ENCODE measurements around the gene ZNF497.
A peak's percentile ranks its signal among the peaks of the same experiment; 100 is the strongest.
"Not testable (repeated sequence)": the region's sequence is repeated elsewhere in the genome, so short reads cannot be mapped to it uniquely, and the experiment has no call there.

The ZNF497 gene

DNA sequence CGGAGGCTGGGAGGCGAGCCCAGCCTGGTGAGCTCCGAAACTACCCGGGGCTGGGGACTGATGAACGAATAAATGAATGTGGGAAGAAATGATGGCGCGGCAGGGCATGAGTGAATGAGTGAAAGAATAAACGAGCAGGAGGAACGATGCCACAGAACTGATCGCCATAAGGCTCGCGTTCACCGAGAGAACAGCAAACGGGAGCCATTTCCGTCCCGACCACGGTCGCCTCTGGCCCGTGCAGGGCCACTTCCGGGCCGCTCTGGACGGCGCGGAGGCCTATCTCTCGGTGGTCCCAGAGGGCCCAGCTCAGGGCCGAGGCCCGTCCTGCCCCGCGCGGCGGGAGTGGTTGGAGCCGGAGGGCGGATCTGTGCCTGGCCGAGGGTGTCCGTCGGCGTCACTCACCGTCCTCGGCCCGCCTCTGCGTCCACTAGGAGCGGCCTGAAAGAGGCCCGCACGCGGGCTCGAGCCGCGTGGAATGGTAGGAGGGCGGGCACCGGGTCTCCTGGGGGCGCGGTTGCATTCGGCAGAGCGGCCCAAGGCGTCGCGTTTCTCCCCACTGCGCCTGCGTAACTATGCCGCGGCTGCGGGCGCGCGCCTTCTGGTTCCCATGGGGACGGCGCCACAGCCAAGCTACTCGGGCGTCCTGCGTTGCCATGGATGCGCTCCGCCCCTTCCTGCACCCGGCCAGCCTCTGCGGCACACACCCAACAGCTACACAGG, at the start of gene ZNF497:
Gene ZNF497, minus strand, starts transcription at position 480 of the 723 bp plus-strand sequence. CDS start 5,116 bp downstream, outside the sequence.
- peak; percentile 97 for DNase-seq

DNA sequence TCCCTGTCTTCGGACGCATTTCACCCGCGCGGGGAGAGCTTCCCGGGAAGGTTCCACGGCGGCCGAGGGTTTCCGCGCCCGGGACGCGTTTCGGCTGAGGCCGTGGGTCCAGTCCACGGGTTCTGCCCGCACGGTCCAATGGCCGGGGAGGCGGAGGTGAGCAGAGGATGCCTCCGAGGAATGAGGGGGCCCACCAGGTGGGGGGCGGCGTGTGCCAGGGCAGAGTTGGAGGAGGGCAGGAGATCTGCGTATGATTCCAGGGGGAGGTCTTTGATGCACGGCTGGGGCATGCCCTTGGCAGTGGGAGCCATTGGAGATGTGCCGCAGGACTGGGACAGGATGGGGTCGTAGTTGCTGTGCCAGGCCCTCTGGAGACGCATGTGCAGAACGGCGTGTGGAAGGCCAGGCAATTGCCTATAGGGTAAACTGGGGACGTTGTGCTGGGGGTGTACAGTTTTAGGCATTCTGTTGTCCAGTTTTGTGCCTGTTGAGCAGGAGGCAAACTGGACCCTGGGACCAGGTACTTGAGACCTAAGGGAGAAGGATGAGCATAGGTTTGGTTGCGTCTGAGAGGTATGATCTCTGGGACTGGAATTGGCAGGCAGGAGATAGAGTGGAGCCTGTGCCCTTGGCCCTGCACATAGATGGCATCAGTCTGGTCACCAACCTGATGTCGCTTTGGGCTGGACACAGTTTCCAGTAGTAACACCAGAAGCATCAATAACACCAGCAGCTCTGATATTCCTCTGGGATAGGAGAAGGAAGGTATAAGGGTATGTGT, 46.6 kb upstream of the ZNF497 start:
- no peak for DNase-seq

- DNase-seq, result peak; percentile 95
Observed at GRCh38 chr19:58408152-58409009, 45.8 kb upstream of the ZNF497 start, which contains the start of gene ZNF584. Gene ZNF584 (plus strand): TSS chr19:58408649. CDS start chr19:58409148, 499 bp downstream.

DNA sequence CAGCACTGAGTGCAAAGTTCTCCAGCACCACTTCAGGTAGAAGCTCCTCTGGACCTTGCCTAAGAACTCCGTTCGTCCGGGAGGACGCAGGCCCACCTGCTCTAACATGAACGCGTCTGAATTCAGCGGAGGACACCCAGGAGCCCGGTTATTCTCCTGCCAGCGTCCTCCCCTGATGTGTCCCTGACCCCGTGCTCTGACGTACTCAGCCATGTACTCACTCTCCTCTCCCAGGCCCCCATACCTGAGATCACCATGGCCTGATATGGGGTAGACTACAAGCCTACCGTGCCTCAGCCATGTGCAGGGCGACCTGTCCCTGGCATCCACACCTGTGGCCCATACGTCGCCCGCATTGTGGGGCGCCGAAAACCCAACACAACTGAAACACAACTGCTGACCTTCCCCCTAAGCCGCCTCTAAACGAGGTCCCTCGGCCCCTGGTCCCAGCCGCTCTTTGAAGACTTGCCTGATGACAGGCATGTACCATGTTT, 45.2 kb upstream of the ZNF497 start:
- no peak for DNase-seq

DNA sequence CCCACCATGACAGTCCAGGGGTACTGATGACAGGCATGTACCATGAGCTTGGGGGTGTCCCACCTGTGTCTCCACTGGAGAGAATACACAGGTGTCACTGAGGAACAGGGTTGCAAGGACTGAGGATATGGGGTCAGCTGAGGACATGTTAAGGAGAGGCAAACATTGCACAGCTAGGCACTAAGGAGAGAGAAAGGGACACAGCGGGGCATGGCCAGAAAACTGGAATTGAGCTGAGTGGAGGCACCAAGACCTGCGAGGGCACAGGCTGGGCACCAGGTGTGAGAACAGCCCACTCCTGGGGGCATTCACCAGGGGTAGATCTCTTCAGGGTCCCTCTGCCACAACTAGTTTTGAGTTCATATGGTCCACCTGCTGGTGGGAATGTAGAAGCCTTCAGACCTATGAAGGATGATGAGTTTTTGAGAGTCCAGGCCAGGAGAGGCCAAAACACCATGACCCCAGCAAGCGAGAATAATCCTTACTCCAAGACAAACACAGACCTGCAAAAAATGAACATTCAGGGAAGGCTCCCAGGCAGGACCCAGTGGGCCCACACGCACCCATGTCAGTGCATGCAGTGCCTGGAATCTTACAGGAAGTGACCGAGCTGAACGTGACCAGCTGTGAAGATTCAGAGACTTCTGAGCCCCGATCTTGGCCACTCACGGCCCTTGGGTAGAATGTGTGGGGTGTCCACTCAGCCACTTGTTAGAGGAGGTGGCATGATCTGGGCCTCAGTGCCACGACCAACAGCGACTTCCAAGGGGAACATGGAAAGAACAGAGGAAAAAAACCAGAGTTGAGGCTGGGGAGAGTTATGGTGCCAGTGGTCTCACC, 44.5 kb upstream of the ZNF497 start:
- DNase-seq, result no peak

DNA sequence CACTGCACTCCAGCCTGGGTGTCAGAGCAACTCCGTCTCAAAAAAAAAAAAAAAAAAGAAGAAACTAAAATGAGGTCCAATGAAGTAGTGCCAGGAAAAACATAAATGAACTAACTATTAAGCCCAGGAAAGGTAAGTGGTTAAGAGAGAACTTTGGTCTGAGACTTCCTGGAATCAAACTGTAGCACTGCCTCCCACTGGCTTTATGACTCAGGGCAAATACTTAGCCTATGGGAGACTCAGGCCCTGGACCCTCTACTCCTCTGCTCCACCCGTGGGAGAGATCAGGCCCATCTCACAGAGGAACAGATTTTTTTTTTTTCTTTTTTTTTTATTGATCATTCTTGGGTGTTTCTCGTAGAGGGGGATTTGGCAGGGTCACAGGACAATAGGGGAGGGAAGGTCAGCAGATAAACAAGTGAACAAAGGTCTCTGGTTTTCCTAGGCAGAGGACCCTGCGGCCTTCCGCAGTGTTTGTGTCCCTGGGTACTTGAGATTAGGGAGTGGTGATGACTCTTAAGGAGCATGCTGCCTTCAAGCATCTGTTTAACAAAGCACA, 41.4 kb upstream of the ZNF497 start:
- DNase-seq, result not testable (repeated sequence)

DNA sequence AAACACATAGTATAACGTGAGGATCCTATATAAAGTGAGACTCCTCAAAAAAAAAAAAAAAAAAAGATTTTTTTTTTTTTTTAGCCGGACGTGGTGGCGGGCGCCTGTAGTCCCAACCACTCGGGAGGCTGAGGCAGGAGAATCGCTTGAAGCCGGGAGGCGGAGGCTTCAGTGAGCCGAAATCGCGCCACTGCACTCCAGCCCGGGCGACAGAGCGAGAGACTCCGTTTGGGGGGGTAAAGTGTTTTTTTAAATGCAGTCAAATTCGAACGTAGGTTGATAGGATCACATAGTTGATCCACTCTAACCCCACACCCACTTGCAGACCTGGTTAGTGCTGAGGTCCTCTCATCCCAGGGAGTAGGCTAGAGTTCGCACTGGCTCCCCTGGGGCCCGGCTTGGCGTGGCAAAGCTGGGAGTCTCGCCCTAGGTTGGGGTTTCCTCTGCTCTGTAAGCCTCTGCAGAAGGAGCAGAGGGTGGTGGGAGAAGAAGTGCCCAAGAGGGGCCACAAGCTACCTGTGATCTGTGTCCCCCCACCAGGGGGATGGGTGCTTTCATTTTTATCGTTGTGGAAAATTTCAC, 39.4 kb upstream of the ZNF497 start:
- no peak for DNase-seq

DNA sequence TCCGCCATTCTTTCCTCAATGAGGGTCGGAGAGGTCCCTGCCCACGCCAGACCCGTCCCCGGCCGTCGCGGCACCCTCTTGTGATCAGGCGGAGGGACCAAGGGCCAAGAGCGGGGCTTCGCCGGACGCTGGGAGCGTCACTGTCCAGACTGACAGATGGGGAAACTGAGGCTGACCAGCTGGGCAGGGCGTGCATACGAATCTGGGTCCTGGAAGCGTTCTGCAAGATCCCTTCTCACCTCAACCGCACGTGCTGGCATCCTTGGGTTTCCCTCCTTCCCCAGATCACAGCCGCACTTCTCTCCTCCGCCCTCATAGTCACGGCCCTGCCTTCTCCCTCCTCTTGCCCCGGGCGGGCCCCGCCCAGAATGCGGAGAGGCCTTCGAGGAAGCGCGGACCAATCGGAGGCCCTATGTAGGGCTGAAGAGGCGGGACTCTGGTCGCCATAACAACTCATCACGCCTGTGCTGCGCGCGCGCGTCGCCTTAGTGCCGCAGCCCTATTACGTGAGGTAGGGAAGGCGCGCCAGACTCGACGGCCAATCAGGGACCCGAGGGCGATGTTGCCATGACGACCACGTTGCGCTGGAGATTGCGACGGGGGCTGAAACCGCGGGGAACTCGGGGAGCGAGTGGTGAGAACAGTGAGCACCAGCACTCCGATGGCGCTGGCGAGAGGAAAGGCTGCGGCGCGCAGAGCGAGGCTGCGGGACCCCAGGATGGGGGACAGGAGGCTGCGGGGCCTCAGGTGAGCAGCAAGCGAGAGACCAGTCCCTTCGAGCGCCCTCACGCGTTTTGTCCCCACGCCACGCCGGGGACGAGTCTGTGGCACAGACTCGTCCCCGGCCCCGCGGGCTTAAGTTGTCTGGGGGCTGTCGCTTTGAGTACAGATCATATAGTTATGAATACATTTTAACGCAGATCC, 38.6 kb upstream of the ZNF497 start:
- DNase-seq, result peak; percentile 100

GRCh38 chr19:58400316-58400915, 37.9 kb upstream of the ZNF497 start:
- DNase-seq, result no peak

DNA sequence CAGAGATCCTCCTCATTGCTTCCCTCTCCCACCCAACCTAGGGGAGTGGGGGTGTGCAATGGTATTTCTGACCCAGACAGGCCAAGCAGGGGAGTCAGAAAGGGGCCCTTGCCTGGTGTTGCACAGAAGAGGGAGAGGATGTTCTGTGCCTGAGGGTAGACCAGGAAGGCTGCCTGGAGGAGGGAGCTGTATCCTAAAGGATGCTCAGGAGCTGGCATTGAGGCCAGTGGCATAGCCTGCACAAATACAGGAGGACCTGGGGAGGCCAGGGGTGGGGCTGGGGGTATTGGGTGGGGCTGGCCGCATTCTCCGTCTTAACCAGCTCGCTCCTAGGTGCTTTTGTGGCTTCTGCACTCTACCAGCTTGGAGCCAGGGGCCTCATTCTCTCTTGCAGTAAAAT, 37.4 kb upstream of the ZNF497 start:
- no peak for DNase-seq

DNA sequence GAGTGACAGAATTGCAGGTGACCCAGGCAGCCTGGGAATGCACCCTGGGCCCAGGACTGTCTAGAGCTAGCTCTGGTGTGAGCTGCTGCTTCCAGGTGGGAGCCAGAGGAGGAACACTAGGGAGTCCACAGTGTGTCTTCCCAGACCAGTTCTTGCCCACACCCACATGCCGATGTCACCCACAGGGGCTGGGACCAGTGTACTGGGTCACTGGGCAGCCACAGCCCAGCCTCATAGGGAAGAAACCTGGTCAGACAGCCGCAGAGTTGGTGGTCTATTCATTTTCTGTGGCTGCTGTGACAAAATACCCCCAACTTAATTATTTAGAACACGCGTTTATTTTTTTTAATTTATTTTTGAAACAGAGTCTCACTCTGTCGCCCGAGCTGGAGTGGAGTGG, 36.0 kb upstream of the ZNF497 start:
- DNase-seq, result no peak

- DNase-seq, result no peak
Observed at GRCh38 chr19:58398087-58398486, 35.5 kb upstream of the ZNF497 start.

- no peak for DNase-seq
Observed at GRCh38 chr19:58397533-58398037, 35.0 kb upstream of the ZNF497 start.

DNA sequence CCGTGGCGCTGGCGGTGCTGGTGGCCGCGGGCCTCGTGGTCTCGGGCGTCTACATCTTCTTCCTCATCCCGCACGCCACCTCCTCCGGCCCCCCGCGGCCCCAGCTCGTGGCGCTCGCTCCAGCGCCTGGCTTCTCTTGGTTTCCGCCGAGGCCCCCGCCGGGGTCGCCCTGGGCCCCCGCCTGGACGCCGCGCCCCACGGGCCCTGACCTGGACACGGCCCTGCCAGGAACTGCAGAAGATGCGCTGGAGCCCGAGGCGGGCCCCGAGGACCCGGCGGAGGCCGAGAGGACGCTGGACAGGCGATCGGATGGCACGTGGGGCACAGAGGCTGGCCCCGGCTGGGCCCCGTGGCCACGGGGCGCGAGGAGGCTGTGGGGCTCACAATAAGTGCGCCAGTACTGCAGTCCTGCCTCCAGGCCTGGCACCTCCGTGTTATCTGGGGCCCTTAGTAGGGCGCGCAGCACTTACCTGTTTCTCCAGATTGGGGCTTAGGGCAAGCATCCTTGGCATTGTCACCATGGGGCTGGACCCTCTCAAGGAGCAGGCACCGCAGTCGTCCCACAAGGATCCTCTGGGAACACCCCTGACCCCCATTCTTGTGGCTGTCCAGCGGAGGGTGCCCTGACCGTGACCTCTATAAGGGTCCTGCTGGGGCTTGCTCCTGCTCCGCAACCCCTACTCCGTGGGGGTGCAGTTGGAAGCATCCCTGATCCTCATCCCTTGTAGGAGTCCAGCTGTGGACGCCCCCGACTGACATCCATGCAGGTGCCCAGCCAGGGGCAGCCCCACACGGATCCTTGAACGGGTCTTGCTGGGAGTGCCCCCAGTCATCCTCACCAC, 34.4 kb upstream of the ZNF497 start:
- DNase-seq, result no peak

DNA sequence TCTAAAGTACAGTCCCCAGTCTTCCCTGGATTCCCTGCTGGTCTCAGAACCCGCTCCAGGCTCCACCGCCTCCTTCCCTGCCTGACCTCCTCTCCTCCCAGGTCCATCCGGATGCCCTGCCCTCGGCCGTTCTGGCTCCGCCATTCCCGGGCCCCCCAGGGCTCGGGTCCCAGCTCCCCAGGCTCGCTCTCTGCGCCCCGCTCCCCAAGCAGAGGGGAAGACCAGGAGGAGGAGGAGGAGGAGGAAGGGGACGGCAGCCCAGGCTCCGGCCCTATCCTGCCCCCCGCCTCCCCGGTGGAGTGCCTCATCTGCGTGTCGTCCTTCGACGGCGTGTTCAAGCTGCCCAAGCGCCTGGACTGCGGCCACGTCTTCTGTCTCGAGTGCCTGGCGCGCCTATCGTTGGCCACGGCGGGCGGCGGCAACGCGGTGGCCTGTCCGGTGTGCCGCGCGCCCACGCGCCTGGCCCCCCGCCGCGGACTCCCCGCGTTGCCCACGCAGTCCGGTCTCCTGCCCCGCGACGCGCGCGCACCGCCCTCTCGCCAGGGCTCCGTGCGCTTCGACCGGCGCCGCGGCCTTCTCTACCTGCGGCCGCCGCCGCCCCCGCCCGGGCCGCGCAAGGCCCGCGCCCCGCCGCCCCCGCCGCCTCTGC, 33.6 kb upstream of the ZNF497 start:
- DNase-seq, result no peak

- DNase-seq, result no peak
Observed at GRCh38 chr19:58395220-58395978, 32.8 kb upstream of the ZNF497 start, which contains the start of gene RNF225. Gene RNF225 (plus strand): TSS chr19:58395656. CDS start chr19:58396090, 434 bp downstream.

DNA sequence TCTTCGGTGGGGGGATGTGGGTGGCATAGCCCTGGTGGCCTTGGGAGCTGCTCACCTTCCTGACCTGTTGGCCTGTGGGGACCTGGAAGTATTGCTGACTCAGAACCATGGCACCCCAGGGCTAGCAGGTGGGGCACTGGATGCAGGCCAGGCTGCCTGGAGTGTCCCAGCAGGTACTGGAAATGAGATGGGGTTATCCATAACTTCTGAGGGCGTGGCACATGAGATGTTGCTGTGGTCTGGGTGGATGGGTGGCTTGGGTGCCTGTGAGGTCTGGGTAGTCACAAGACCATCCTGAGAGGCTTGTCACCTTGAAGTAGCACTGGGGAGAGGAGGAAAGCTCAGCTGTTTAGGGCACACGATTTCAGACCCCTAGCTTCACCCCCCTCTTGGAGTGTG, 32.3 kb upstream of the ZNF497 start:
- DNase-seq, result no peak
